Breast epithelium (tissue), 4 donors: ENCODE results near the gene CETP. TPM values are rescaled to one million over a fixed set of nuclear protein-coding genes. Genes with fewer than 3 reads are reported as not detected.

ENCODE experiments used
- DNase-seq, 2 donors: peaks; one replicate each; pipeline ENCODE4 v3.0.0-alpha.2; 2019; ENCODE audit warnings: low spot score in 2 of 2
- H3K27ac ChIP-seq, 2 donors: fragments of 200-600 bp; sonication (generic) in 1 of 2; one replicate each; pipeline ENCODE4 v1.5.1; 2016 to 2019; ENCODE audit warnings: mild to moderate bottlenecking in 1 of 2
- H3K27me3 ChIP-seq, 2 donors: fragments of 200-600 bp; sonication (generic) in 1 of 2; one replicate each; pipeline versions ENCODE4 v1.5.1 to v1.6.0; 2017 to 2019; ENCODE audit warnings: control low read depth in 1 of 2, mild to moderate bottlenecking in 1 of 2
- H3K36me3 ChIP-seq: fragments of 200-600 bp; one replicate; pipeline ENCODE4 v1.5.1; 2019
- H3K4me1 ChIP-seq, 2 donors: fragments of 200-600 bp; sonication (generic); one replicate each; pipeline ENCODE4 v1.5.1; 2016 to 2019; ENCODE audit warnings: control low read depth in 1 of 2
- H3K4me3 ChIP-seq, 3 donors: fragments of 200-600 bp; sonication (generic); 1 replicate in 2 of 3; 2 replicates in 1 of 3; pipeline ENCODE4 v1.5.1; 2016 to 2019; ENCODE audit warnings: mild to moderate bottlenecking in 3 of 3, moderate library complexity in 2 of 3
- H3K9me3 ChIP-seq, 2 donors: fragments of 200-600 bp; sonication (generic) in 1 of 2; one replicate each; pipeline ENCODE4 v1.5.1; 2016 to 2019; ENCODE audit warnings: control low read depth in 1 of 2
- POLR2A ChIP-seq: fragments of 450-650 bp; IDR thresholded peaks from one replicate; pipeline ENCODE4 v1.6.1; 2016; ENCODE audit warnings: antibody characterized with exemption, mild to moderate bottlenecking, moderate library complexity
- POLR2AphosphoS5 ChIP-seq, 3 donors: sonication (generic); formaldehyde crosslinking; IDR thresholded peaks; one replicate each; pipeline ENCODE4 v1.6.1; 2017; ENCODE audit warnings: antibody characterized with exemption in 3 of 3
- intact Hi-C: fragments of 100-400 bp; cut with DNase I; formaldehyde crosslinking; loops from one replicate; pipeline ENCODE4 v1.15.1; 2023; ENCODE audit warnings: low total_unique reads
- total RNA-seq, 3 donors: library from RNA; depleted of rRNA; stranded (reverse); fragments of >200 nt; gene quantifications; one replicate each; pipeline ENCODE4 v1.1.0, GENCODE V29; 2016
- TF ChIP-seq, protein P1 (sequence below), 3 donors: fragments of 450-650 bp; IDR thresholded peaks; one replicate each; pipeline ENCODE4 v1.5.1; 2016 to 2017; ENCODE audit warnings: antibody characterized with exemption in 3 of 3, mild to moderate bottlenecking in 3 of 3, moderate library complexity in 3 of 3

The CETP gene
- total RNA-seq, 3 donors from 2014 or later: 0.44 to 0.80 (median 0.66) TPM

DNA sequence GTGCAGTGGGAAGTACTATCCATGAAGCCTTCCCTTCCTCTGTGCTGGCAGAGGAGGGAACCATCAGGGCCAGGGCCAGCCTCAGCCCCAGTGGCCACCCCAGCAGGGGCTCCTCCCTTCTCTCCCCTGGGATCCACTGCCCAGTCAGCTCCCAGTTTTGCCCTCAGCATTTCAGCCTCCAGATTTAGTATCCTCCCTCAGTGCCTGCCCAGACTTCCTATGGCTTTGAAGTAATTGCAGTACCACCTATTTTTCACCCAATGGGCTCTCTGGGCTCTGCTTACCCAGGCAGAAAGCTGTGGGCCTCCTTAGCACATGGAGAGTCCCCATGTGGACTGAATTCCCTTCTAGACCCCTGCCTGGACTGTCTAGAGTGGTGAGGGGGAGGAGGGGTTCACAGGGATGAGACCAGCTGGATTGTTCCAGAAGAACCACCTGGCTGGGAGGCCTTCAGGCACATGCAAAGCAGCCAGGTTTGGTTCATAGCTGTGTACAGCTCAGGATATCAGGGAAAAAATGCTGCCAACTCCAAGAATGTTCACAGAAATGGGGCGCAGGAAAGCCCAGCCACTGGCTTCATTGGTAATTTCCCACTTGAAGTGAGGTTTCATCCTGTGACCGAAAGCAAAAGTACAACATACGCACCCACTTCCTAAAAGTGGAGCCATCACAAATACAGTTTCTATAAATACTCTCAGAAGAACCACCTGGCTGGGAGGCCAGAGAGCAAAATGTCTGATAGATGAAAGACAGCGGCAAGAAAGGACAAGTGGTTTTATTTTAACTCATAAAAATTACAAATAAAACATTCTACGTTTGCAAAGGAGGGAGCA, 45.0 kb upstream of the CETP start:
- intact Hi-C loops: no loop called here
- no peak for DNase-seq
- H3K36me3 ChIP-seq: no peaks in the 10 kb centered on the region
- H3K27ac ChIP-seq: peak overlapping the region; percentile 66 to 67
- peaks cover 0 to 5% of the 10 kb centered on the region in 2 donors for H3K4me1 ChIP-seq
- no peaks in the 10 kb centered on the region for H3K9me3 ChIP-seq
- TF ChIP-seq POLR2A (no peak), POLR2AphosphoS5 (IDR thresholded peaks at IDR 0.05) (no peak)
- TF ChIP-seq, protein P1, sequence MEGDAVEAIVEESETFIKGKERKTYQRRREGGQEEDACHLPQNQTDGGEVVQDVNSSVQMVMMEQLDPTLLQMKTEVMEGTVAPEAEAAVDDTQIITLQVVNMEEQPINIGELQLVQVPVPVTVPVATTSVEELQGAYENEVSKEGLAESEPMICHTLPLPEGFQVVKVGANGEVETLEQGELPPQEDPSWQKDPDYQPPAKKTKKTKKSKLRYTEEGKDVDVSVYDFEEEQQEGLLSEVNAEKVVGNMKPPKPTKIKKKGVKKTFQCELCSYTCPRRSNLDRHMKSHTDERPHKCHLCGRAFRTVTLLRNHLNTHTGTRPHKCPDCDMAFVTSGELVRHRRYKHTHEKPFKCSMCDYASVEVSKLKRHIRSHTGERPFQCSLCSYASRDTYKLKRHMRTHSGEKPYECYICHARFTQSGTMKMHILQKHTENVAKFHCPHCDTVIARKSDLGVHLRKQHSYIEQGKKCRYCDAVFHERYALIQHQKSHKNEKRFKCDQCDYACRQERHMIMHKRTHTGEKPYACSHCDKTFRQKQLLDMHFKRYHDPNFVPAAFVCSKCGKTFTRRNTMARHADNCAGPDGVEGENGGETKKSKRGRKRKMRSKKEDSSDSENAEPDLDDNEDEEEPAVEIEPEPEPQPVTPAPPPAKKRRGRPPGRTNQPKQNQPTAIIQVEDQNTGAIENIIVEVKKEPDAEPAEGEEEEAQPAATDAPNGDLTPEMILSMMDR (IDR thresholded peaks at IDR 0.05): no peak
- no peaks in the 10 kb centered on the region for H3K27me3 ChIP-seq
- H3K4me3 ChIP-seq: no peak overlapping the region

DNA sequence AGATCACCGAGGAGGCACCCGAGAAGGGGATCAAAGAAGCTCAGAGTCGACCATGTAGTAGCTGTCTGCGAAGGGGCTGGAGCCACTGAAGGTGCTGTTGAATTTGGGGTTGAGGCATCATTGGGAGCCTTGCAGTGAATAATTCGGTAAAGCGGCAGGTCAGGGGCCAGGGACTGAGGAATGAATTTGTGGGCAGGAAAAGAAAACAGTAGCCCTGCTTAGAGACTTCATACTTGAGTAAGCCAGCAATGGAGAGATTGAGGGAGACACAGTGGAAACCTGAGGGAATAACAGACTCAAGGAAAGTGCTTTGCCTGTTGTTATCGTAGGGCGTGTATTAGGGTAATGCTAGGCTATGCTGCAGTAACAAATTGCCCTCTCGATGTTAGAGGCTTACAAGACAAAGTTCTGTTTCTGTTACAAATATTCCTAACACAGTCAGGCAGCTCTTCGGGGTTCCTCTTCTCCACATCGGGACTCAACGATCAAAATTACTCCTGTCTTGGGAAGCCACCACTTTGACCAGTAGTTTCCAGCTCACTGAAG, 43.2 kb upstream of the CETP start:
- no peak overlapping the region for H3K4me3 ChIP-seq
- no peaks in the 10 kb centered on the region for H3K9me3 ChIP-seq
- peak overlapping the region in 1 of 2 donors; percentile 15 for H3K27ac ChIP-seq
- H3K4me1 ChIP-seq: peaks cover 0 to 5% of the 10 kb centered on the region in 2 donors
- intact Hi-C loops: no loop called here
- no peaks in the 10 kb centered on the region for H3K27me3 ChIP-seq
- H3K36me3 ChIP-seq: no peaks in the 10 kb centered on the region
- TF ChIP-seq, protein P1 (IDR thresholded peaks at IDR 0.05): no peak
- TF ChIP-seq POLR2A: no peak
- no peak for TF ChIP-seq POLR2AphosphoS5 (IDR thresholded peaks at IDR 0.05)
- DNase-seq: no peak

DNA sequence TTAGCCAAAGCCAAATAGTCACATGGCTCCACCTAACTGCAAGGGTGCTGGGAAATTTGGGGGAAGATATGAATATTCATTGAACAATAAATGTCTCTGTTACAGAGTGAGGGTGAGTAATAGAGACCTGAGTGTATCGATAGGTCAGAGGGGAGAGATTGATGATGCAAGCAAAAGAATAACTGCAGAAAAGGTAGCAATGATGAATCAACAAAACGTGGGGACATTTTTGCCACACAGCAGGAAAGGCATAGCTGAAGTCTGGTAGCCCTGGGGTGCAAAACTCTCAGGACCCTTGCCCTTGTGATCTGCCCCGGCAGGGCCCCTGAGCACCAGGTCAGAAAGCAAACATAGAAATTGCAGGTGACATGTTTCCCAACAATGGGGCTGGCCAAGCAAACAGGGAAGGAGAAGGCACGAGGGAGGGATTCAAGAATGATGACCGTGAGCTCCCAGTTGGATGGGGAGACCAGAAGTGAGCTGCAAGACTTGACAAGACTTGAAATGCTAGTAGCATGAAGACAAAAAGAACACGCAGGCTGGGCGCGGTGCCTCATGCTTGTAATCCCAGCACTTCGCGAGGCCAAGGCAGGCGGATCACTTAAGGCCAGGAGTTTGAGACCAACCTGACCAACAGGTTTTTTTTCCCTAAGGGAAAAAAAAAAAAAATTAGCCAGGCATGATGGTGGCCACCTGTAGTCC, 42.5 kb upstream of the CETP start:
- Histone ChIP-seq H3K4me1 (peaks cover 0 to 5% of the 10 kb centered on the region in 2 donors), H3K27ac (peak overlapping the region in 1 of 2 donors; percentile 15), H3K36me3 (no peaks in the 10 kb centered on the region), H3K27me3 (no peaks in the 10 kb centered on the region), H3K9me3 (no peaks in the 10 kb centered on the region), H3K4me3 (no peak overlapping the region)
- TF ChIP-seq POLR2AphosphoS5 (IDR thresholded peaks at IDR 0.05) (peak in 1 of 3 donors; percentile 19), POLR2A (no peak)
- TF ChIP-seq, protein P1 (IDR thresholded peaks at IDR 0.05): no peak
- intact Hi-C loops: no loop called here
- DNase-seq: peak; percentile 68 to 78

DNA sequence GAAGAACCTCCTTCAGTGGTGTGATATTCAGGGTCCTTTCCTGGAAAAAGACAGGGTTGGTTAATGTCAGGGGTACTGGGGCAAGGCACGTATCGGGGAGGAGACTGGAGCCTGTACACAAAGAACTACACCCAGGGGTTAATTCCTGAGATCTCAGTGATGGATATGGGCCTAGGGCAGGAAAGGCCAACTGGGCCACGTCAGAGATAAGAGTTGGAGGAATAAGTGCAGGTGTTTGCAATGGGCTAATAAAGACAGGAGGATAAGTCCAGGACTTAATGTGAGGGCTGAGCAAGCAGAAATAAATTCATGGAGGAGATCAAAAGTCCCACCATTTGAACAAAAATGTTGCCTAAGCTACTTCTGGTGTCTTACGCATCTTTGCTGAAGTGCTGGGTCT, 40.2 kb upstream of the CETP start:
- H3K4me3 ChIP-seq: no peak overlapping the region
- intact Hi-C loops: no loop called here
- no peak overlapping the region for H3K27ac ChIP-seq
- no peaks in the 10 kb centered on the region for H3K4me1 ChIP-seq
- H3K27me3 ChIP-seq: no peaks in the 10 kb centered on the region
- no peaks in the 10 kb centered on the region for H3K9me3 ChIP-seq
- no peaks in the 10 kb centered on the region for H3K36me3 ChIP-seq
- TF ChIP-seq POLR2AphosphoS5 (IDR thresholded peaks at IDR 0.05) (no peak), POLR2A (no peak)
- TF ChIP-seq, protein P1 (IDR thresholded peaks at IDR 0.05): no peak
- no peak for DNase-seq
